Measurements from ENCODE around the gene EMC6. TPM values are rescaled to one million over a fixed set of nuclear protein-coding genes. Genes with fewer than 3 reads are reported as not detected.

The EMC6 gene
- total RNA-seq, 1 donor: 15.5 TPM

DNA sequence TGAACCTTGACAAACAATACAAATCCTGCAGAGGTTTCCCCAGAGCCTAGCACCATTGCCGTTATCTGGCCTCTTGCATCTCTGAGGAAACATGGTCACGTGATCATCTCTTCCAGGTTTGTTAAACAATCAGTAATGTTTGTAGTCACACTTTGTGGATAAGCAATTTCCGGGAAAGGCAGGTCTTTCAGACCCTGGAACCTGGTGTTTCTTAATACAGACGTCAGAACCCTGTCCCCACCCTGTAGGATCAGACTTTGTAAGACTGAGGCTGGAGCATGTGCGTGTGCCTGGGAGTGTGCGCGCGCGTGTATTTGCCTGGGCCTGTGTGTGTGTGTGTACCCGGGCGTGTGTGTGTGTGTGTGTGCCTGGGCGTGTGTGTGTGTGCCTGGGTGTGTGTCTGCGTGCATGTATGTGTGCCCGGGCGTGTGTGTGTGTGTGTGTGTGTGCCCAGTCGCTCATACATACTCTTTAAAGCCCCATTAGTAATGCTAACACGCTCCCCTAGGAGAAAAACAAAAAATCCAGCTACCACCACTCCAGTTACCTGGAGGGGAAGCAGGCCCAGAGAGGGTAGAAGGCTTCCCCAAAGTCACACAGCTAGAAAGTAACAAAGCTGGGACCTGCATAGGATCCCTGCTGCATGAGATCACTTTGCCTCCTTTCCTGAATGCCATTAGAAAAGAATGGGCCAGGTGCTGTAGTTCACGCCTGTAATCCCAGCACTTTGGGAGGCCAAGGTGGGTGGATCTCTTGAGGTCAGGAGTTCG is 26.7 kb upstream of the EMC6 start:
- Histone ChIP-seq H3K4me3 (ENCODE audit: low read length) (no peak overlapping the region), H3K27me3 (ENCODE audit: insufficient read depth, low read length) (no peaks in the 10 kb centered on the region), H3K4me1 (ENCODE audit: insufficient read depth, low read length) (peaks cover 36% of the 10 kb centered on the region), H3K9me3 (ENCODE audit: low read depth, low read length) (no peaks in the 10 kb centered on the region)

- Histone ChIP-seq H3K9me3 (ENCODE audit: low read depth, low read length) (no peaks in the 10 kb centered on the region), H3K4me1 (ENCODE audit: insufficient read depth, low read length) (peaks cover 27% of the 10 kb centered on the region), H3K4me3 (ENCODE audit: low read length) (no peak overlapping the region), H3K27me3 (ENCODE audit: insufficient read depth, low read length) (no peaks in the 10 kb centered on the region)
Measured at GRCh38 chr17:3643889-3644349, 24.7 kb upstream of the EMC6 start.

DNA sequence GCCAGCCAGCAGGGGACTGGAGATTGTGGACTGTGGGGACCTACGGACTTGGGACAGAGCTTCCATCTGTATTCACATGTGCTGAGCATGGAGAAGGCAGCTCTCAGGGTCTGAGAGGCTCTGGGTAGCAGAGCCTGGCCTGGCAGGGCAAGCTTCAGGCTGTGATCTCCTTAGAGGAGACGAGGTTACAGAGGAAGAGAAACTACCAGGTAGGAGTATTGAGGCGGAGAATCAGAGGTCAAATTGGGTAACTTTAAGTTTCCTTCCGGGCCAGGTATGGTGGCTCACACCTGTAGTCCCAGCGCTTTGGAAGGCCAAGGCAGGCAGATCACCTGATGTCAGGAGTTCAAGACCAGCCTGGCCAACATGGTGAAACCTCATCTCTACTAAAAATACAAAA is 23.3 kb upstream of the EMC6 start:
- no peaks in the 10 kb centered on the region for H3K9me3 ChIP-seq (ENCODE audit: low read depth, low read length)
- no peaks in the 10 kb centered on the region for H3K27me3 ChIP-seq (ENCODE audit: insufficient read depth, low read length)
- no peak overlapping the region for H3K4me3 ChIP-seq (ENCODE audit: low read length)

GRCh38 chr17:3647251-3647650 is 21.4 kb upstream of the EMC6 start:
- peaks cover 6% of the 10 kb centered on the region for H3K4me1 ChIP-seq (ENCODE audit: insufficient read depth, low read length)
- no peaks in the 10 kb centered on the region for H3K27me3 ChIP-seq (ENCODE audit: insufficient read depth, low read length)
- H3K4me3 ChIP-seq (ENCODE audit: low read length): no peak overlapping the region
- H3K9me3 ChIP-seq (ENCODE audit: low read depth, low read length): no peaks in the 10 kb centered on the region

More for the DNA sequence above, 23.3 kb upstream of the EMC6 start:
- peaks cover 13% of the 10 kb centered on the region for H3K4me1 ChIP-seq (ENCODE audit: insufficient read depth, low read length)

DNA sequence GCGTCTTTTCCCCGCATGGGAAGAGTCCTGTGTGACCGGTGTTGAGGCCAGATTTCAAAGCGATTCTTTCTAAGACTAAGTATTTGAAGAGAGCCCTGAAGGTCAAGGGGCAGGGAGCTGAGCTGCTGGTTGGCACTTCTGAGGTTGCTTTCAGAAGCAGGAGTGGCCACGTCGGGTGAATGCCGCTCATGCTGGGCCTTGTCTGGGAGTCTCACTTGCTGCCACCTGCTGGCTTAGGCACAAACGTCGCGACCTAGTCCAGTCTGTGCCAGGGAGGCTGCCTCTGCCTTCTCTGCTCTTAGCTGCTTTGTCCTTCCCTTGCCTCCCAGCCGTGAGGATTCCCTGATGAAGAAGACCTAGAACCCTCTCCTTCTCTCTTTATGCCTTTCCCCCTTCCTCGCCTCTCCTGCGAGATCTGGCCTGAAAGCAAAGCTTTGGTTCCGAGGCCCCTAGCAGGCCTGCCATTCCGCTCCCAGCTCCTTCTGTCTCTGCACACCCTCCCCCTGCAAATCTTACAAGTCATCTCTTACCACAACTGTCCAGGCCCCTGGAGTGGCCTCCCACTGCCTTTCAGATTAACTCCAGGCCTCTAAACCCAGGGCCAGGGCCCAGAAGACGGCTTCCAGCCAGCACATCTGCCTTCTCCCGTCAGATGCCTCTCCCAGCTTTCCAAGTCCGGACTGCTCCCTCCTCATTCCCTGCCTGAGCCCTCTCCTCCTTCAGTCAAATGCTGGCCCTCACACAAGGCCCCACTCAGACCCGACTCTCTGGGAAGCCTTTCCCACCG is 20.6 kb upstream of the EMC6 start:
- Histone ChIP-seq H3K4me1 (ENCODE audit: insufficient read depth, low read length) (peaks cover 6% of the 10 kb centered on the region), H3K4me3 (ENCODE audit: low read length) (no peak overlapping the region), H3K9me3 (ENCODE audit: low read depth, low read length) (no peaks in the 10 kb centered on the region), H3K27me3 (ENCODE audit: insufficient read depth, low read length) (no peaks in the 10 kb centered on the region)

DNA sequence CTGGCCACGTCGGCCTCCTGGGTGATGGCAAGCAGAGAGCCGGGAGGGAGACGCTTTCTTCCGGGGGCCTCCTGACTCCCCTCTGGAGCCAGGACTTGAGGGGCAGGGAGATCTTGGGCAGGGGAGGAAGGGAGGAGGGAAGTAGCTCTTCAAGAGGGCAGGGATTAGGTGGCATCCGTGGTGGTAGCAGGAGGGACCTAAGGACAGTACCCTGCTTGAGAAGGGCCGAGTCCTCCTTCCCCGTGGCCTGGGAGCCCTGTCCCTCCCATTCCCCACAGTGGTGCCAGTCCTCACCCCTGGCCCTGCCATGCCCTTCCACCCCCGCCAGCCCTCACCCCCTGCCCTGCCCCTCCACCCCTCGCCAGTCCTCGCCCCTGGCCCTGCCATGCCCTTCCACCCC is 12.8 kb upstream of the EMC6 start:
- no peaks in the 10 kb centered on the region for H3K4me1 ChIP-seq (ENCODE audit: insufficient read depth, low read length)
- no peaks in the 10 kb centered on the region for H3K27me3 ChIP-seq (ENCODE audit: insufficient read depth, low read length)
- H3K9me3 ChIP-seq (ENCODE audit: low read depth, low read length): no peaks in the 10 kb centered on the region
- no peak overlapping the region for H3K4me3 ChIP-seq (ENCODE audit: low read length)

- H3K4me3 ChIP-seq (ENCODE audit: low read length): no peak overlapping the region
- no peaks in the 10 kb centered on the region for H3K4me1 ChIP-seq (ENCODE audit: insufficient read depth, low read length)
- no peaks in the 10 kb centered on the region for H3K9me3 ChIP-seq (ENCODE audit: low read depth, low read length)
- no peaks in the 10 kb centered on the region for H3K27me3 ChIP-seq (ENCODE audit: insufficient read depth, low read length)
Measured at GRCh38 chr17:3656353-3656752, 12.3 kb upstream of the EMC6 start.

- Histone ChIP-seq H3K27me3 (ENCODE audit: insufficient read depth, low read length) (no peaks in the 10 kb centered on the region), H3K4me3 (ENCODE audit: low read length) (no peak overlapping the region), H3K9me3 (ENCODE audit: low read depth, low read length) (no peaks in the 10 kb centered on the region), H3K4me1 (ENCODE audit: insufficient read depth, low read length) (no peaks in the 10 kb centered on the region)
Measured at GRCh38 chr17:3656755-3657587, 11.6 kb upstream of the EMC6 start.

GRCh38 chr17:3657588-3657869 is 11.1 kb upstream of the EMC6 start:
- no peaks in the 10 kb centered on the region for H3K27me3 ChIP-seq (ENCODE audit: insufficient read depth, low read length)
- H3K4me1 ChIP-seq (ENCODE audit: insufficient read depth, low read length): no peaks in the 10 kb centered on the region
- no peak overlapping the region for H3K4me3 ChIP-seq (ENCODE audit: low read length)
- H3K9me3 ChIP-seq (ENCODE audit: low read depth, low read length): no peaks in the 10 kb centered on the region

DNA sequence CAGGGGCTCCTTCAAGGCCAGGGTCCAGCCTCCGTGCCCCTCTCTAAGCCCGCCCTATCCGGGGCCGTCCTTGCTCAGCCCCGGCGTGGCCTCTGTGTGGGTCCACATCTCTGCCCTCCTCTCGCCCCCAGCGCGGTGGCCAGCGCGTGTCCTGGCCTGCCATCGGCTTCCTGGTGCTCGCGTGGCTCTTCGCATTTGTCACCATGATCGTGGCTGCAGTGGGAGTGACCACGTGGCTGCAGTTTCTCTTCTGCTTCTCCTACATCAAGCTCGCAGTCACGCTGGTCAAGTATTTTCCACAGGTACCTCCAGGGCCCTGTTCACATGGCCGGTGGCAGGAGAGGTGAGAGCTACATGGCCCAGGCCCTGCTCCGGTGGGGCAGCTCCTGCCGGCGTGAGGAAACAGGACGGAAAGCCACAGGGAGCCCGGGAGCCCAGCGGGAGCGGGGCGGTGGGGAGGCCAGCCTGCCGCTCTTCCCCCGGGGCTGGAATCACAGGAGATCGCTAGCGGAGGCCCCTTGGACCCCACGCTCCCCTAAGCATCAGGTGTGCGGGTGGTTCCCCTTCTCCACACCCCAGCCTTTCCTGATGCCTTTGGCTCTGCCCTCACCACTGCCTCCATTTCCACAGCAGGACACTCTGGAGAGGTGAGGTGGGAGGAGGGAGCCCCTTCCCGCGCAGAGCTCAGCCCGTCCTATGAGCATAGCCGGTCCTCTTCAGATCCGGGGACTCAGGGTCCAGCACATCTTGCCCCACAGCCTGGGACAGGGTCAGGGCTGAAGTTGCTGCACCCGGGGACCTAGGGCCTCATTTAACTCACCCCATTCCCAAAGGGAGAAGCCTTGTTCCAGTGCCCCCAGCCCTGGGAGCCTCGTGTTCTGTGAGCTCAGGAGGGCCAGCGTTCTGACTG is 10.5 kb upstream of the EMC6 start:
- Histone ChIP-seq H3K9me3 (ENCODE audit: low read depth, low read length) (no peaks in the 10 kb centered on the region), H3K4me3 (ENCODE audit: low read length) (no peak overlapping the region), H3K27me3 (ENCODE audit: insufficient read depth, low read length) (no peaks in the 10 kb centered on the region), H3K4me1 (ENCODE audit: insufficient read depth, low read length) (no peaks in the 10 kb centered on the region)

DNA sequence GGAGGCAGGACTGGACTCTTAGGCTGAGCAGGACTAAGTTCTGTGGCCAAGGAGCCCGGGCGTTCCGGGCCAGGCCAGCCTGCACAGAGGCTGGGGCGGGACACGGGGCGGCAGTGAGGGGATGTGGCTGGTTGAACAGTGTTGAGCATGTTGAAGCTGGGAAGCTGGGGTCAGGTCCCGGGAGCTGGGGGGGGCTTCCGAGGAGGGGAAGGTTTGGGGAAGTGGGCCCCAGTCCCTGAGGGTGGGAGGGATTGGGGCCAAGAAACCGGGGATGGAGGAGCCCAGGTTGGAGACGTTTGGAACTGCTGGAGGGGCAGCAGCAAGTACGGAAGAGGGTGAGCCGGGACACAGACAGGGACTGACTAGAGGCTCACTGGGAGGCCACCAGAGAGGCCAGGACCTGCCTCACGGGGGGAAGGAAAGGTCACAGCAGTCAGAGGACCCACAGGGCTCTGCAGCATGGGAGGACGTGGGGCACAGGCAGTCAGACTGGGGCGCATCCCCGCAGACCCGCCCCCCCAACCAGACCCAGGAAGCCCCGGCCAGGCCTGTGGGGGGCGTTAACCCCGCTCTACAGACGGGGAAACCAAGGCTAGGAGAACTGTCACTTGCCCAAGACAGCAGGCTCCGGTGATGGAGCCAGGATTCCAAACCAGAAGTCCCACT is 9.7 kb upstream of the EMC6 start:
- Histone ChIP-seq H3K4me1 (ENCODE audit: insufficient read depth, low read length) (no peaks in the 10 kb centered on the region), H3K9me3 (ENCODE audit: low read depth, low read length) (no peaks in the 10 kb centered on the region), H3K27me3 (ENCODE audit: insufficient read depth, low read length) (no peaks in the 10 kb centered on the region), H3K4me3 (ENCODE audit: low read length) (no peak overlapping the region)

DNA sequence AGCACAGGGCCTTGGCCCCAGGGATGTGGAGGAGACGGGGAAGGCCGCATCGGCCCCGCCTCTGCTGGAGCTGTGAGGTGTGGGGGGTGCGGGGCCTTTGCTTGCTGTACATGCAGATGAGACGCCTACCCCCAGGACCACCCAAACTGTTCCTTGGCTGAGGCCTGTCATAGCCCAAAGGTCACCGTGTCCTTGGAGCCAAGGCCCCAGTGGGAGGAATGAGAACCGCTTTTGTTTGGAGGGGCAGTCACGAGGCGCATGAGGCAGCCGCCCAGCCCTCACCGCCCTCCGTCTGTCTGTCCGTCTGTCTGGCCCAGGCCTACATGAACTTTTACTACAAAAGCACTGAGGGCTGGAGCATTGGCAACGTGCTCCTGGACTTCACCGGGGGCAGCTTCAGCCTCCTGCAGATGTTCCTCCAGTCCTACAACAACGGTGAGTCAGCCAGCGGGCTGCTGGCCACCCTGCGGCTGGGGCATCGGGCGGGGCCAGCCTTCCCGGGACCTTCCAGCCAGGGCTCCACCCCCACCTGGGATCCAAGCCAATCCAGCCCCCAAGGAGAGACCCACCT is 9.0 kb upstream of the EMC6 start:
- Histone ChIP-seq H3K4me3 (ENCODE audit: low read length) (no peak overlapping the region), H3K27me3 (ENCODE audit: insufficient read depth, low read length) (no peaks in the 10 kb centered on the region), H3K4me1 (ENCODE audit: insufficient read depth, low read length) (no peaks in the 10 kb centered on the region), H3K9me3 (ENCODE audit: low read depth, low read length) (no peaks in the 10 kb centered on the region)

- Histone ChIP-seq H3K9me3 (ENCODE audit: low read depth, low read length) (no peaks in the 10 kb centered on the region), H3K4me1 (ENCODE audit: insufficient read depth, low read length) (no peaks in the 10 kb centered on the region), H3K4me3 (ENCODE audit: low read length) (no peak overlapping the region), H3K27me3 (ENCODE audit: insufficient read depth, low read length) (no peaks in the 10 kb centered on the region)
Measured at GRCh38 chr17:3660311-3660891, 8.2 kb upstream of the EMC6 start.
